HG03025 (cell line): ENCODE measurements around the gene NAB1.
A peak's percentile ranks its signal among the peaks of the same experiment; 100 is the strongest.
"Not testable (repeated sequence)": the region's sequence is repeated elsewhere in the genome, so short reads cannot be mapped to it uniquely, and the experiment has no call there.

ENCODE experiments used
- ATAC-seq: cut with Tn5 transposase; IDR thresholded peaks from one replicate; pipeline ENCODE4 v1.9.1; 2021; ENCODE audit warnings: mild to moderate bottlenecking, moderate library complexity; ENCODE audit not compliant: unreplicated experiment, low FRiP score

NAB1 gene

GRCh38 chr2:190708650-190709049 lies 59.8 kb downstream of the NAB1 start:
- not testable (repeated sequence) for ATAC-seq

GRCh38 chr2:190711069-190711468 lies 62.2 kb downstream of the NAB1 start:
- ATAC-seq: no peak

- no peak for ATAC-seq
Measured at GRCh38 chr2:190713471-190713870, 64.6 kb downstream of the NAB1 start.

- ATAC-seq: no peak
Measured at GRCh38 chr2:190714958-190715357, 66.1 kb downstream of the NAB1 start.

GRCh38 chr2:190716176-190716807 lies 67.4 kb downstream of the NAB1 start:
- ATAC-seq: no peak

GRCh38 chr2:190717306-190717705 lies 68.4 kb downstream of the NAB1 start:
- no peak for ATAC-seq

GRCh38 chr2:190717764-190718651 lies 69.1 kb downstream of the NAB1 start:
- ATAC-seq: no peak

GRCh38 chr2:190718652-190719526 lies 70.0 kb downstream of the NAB1 start:
- ATAC-seq: peak; percentile 45

- no peak for ATAC-seq
Measured at GRCh38 chr2:190720276-190720675, 71.4 kb downstream of the NAB1 start.

- no peak for ATAC-seq
Measured at GRCh38 chr2:190720691-190721090, 71.8 kb downstream of the NAB1 start.

- peak; percentile 61 for ATAC-seq
Measured at GRCh38 chr2:190722061-190722759, 73.3 kb downstream of the NAB1 start.

- no peak for ATAC-seq
Measured at GRCh38 chr2:190722835-190723234, 74.0 kb downstream of the NAB1 start.

GRCh38 chr2:190723397-190724090 lies 74.7 kb downstream of the NAB1 start:
- no peak for ATAC-seq

- no peak for ATAC-seq
Measured at GRCh38 chr2:190726255-190726654, 77.4 kb downstream of the NAB1 start.

- no peak for ATAC-seq
Measured at GRCh38 chr2:190736355-190736754, 87.5 kb downstream of the NAB1 start.

GRCh38 chr2:190740449-190740848 lies 91.6 kb downstream of the NAB1 start:
- ATAC-seq: no peak
